ENCODE measurements around the gene ACR. TPM values are rescaled to one million over a fixed set of nuclear protein-coding genes. Genes with fewer than 3 reads are reported as not detected.

Gene ACR
- total and polyA plus RNA-seq, 2 of the 8 experiments (the other 6 are each of a cell fraction or from before 2014, with no cell fraction given) = 0.56 TPM; not detected in 1

GRCh38 chr22:50694099-50694605 is 43.9 kb upstream of the ACR start (continued):
- TF ChIP-seq CHD7 (IDR thresholded peaks at IDR 0.05; ENCODE audit: insufficient replicate concordance, low read length) (no peak), ZNF274 (IDR thresholded peaks at IDR 0.05; ENCODE audit: borderline replicate concordance, extremely low read depth, low read length) (no peak), USF2 (IDR thresholded peaks at IDR 0.05; ENCODE audit: low read length) (no peak), POLR2A (IDR thresholded peaks at IDR 0.05; ENCODE audit: control extremely low read depth in 1 of 2, low read depth in 2 of 2, low read length in 2 of 2) (no peak), CBX5 (IDR thresholded peaks at IDR 0.05; ENCODE audit: low read depth, low read length) (no peak), RFX5 (IDR thresholded peaks at IDR 0.05; ENCODE audit: borderline replicate concordance, low read depth, low read length) (no peak), JUN (IDR thresholded peaks at IDR 0.05; ENCODE audit: low read depth, low read length) (no peak), HDAC2 (IDR thresholded peaks at IDR 0.05; ENCODE audit: borderline replicate concordance in 1 of 2, low read depth in 2 of 2, low read length in 2 of 2) (no peak), YY1 (IDR thresholded peaks at IDR 0.05; ENCODE audit: low read depth, low read length) (no peak), CREB1 (IDR thresholded peaks at IDR 0.05) (no peak)

All from H1 (cell line).